Measurements from ENCODE around the gene COL6A3.

Gene COL6A3

DNA sequence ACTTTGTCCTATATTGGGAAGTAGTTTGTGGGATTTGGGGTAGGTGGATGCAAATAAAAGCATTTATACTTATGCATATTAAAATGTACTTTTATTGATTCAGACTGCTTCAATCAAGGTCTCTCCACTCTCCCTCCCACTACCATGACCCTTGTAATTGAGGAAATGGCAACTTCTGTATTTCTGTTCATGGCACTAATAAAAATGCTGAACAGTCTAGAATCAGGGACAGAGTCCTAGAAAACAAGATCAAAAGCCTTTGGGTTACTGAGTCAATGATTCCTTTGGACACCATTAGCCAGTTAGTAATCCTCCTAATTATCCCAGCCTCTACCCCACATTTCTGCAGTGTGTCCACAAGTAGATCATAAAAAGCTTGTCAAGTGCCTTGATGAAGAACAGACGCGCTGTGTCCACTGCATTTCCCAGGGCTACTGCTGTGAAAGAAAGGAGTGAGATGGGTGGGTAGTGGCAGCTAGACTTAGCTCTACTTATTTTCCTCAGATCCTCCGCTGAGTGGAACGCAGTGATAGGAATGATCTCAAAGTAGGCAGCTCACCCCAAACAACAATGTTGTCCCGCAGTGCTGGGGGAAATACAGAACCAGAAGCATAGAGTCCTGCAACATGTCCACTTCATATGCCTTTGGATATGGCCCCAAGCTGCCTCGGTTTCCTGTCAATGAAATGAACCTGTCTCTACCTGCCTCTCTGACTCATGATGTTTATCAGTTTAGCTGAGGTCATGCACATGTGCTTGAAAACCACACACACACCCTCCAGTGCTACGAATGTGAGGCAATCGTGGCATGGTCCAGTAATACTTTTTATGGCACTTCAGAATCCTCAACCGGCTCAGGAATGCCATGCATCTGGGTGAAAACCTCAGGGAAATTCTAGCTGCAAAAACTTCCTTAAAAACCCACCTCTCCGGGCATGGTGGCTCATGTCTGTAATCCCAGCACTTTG lies 115.5 kb downstream of the COL6A3 start:
- Histone ChIP-seq H3K27ac (ENCODE audit: low read depth, low read length) (no peak overlapping the region), H3K36me3 (ENCODE audit: control insufficient read depth, low read length) (no peaks in the 10 kb centered on the region), H3K4me3 (ENCODE audit: low read length) (no peak overlapping the region), H3K79me2 (ENCODE audit: control insufficient read depth, low read length) (no peaks in the 10 kb centered on the region), H3F3A (ENCODE audit: control insufficient read depth, insufficient read depth) (no peaks in the 10 kb centered on the region), H3K4me2 (ENCODE audit: low read length) (no peak overlapping the region), H3K27me3 (ENCODE audit: control insufficient read depth, low read length) (peaks cover 2% of the 10 kb centered on the region), H3K9me3 (ENCODE audit: control insufficient read depth, insufficient read depth, low read length) (no peaks in the 10 kb centered on the region), H3K4me1 (ENCODE audit: control insufficient read depth, low read length) (no peaks in the 10 kb centered on the region), H4K20me1 (ENCODE audit: control insufficient read depth, insufficient read depth, low read depth, low read length) (no peaks in the 10 kb centered on the region), H3K9me2 (replicated peaks; ENCODE audit: control insufficient read depth, low read length) (no peaks in the 10 kb centered on the region)
- TF ChIP-seq, protein P1, sequence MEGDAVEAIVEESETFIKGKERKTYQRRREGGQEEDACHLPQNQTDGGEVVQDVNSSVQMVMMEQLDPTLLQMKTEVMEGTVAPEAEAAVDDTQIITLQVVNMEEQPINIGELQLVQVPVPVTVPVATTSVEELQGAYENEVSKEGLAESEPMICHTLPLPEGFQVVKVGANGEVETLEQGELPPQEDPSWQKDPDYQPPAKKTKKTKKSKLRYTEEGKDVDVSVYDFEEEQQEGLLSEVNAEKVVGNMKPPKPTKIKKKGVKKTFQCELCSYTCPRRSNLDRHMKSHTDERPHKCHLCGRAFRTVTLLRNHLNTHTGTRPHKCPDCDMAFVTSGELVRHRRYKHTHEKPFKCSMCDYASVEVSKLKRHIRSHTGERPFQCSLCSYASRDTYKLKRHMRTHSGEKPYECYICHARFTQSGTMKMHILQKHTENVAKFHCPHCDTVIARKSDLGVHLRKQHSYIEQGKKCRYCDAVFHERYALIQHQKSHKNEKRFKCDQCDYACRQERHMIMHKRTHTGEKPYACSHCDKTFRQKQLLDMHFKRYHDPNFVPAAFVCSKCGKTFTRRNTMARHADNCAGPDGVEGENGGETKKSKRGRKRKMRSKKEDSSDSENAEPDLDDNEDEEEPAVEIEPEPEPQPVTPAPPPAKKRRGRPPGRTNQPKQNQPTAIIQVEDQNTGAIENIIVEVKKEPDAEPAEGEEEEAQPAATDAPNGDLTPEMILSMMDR (IDR thresholded peaks at IDR 0.05; ENCODE audit: low read depth, low read length, poor library complexity, severe bottlenecking): no peak

DNA sequence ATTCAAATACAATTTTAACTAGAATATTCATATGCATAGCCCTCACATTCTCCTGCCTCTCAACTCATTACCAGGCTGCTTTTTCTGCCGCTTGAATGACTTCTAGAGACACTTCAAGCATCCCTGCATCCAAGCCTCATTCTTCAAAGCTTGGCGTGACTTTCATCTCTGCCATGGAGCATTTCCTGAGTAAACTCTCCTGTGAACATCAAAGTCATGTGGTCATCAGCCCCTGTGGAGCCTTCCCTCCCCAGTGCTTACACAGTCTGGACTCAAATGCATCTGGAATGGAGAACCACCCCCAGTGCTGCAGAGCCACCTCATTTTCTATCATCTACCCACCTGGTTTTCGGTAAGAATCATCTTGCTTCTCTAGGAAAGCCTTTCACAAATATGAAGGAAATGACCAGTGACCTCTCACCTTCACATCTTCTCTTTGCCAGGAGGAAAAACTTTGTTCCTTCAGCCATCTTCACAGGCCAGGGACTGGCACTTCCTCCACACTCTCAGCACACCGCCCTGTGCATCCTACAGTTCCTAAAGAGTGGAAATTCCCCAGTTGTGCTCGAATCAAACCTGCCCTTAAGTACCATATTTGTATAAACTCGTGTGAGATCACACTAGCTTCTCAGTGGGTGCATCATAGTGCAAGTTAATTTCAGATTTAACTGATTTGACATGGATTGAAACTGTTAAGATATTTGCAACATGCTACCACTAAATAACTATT lies 116.4 kb downstream of the COL6A3 start:
- no peaks in the 10 kb centered on the region for H3K36me3 ChIP-seq (ENCODE audit: control insufficient read depth, low read length)
- H3K79me2 ChIP-seq (ENCODE audit: control insufficient read depth, low read length): no peaks in the 10 kb centered on the region
- H3K27ac ChIP-seq (ENCODE audit: low read depth, low read length): no peak overlapping the region
- H3K9me3 ChIP-seq (ENCODE audit: control insufficient read depth, insufficient read depth, low read length): no peaks in the 10 kb centered on the region
- H3K4me3 ChIP-seq (ENCODE audit: low read length): no peak overlapping the region
- no peaks in the 10 kb centered on the region for H3F3A ChIP-seq (ENCODE audit: control insufficient read depth, insufficient read depth)
- peaks cover 6% of the 10 kb centered on the region for H3K27me3 ChIP-seq (ENCODE audit: control insufficient read depth, low read length)
- no peaks in the 10 kb centered on the region for H3K9me2 ChIP-seq (replicated peaks; ENCODE audit: control insufficient read depth, low read length)
- TF ChIP-seq, protein P1 (IDR thresholded peaks at IDR 0.05; ENCODE audit: low read depth, low read length, poor library complexity, severe bottlenecking): no peak
- H4K20me1 ChIP-seq (ENCODE audit: control insufficient read depth, insufficient read depth, low read depth, low read length): no peaks in the 10 kb centered on the region
- no peaks in the 10 kb centered on the region for H3K4me1 ChIP-seq (ENCODE audit: control insufficient read depth, low read length)
- H3K4me2 ChIP-seq (ENCODE audit: low read length): no peak overlapping the region

DNA sequence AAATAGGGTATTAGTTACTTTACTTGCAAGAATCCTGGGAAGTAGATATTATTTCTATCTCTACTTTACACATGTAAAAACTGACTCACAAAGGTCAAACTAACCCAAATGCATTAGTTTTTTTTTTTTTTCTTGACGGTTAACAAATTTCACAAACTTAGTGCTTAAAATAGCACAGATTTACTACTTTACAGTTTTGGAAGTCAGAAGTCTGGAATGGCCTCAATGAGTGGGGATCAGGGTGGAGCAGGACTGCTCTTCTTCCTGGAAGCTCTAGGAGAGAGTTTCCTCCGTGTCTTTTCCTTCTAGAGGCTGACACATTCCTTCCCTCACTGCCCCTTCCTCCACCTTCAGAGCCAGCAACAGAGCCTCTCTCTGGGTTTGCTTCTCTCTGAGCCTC lies 117.2 kb downstream of the COL6A3 start:
- Histone ChIP-seq H3K36me3 (ENCODE audit: control insufficient read depth, low read length) (no peaks in the 10 kb centered on the region), H3K79me2 (ENCODE audit: control insufficient read depth, low read length) (no peaks in the 10 kb centered on the region), H3K4me1 (ENCODE audit: control insufficient read depth, low read length) (no peaks in the 10 kb centered on the region), H3K9me3 (ENCODE audit: control insufficient read depth, insufficient read depth, low read length) (no peaks in the 10 kb centered on the region), H3K27ac (ENCODE audit: low read depth, low read length) (no peak overlapping the region), H3K4me2 (ENCODE audit: low read length) (no peak overlapping the region), H3K9me2 (replicated peaks; ENCODE audit: control insufficient read depth, low read length) (no peaks in the 10 kb centered on the region), H3K4me3 (ENCODE audit: low read length) (no peak overlapping the region), H4K20me1 (ENCODE audit: control insufficient read depth, insufficient read depth, low read depth, low read length) (no peaks in the 10 kb centered on the region), H3K27me3 (ENCODE audit: control insufficient read depth, low read length) (peaks cover 12% of the 10 kb centered on the region), H3F3A (ENCODE audit: control insufficient read depth, insufficient read depth) (no peaks in the 10 kb centered on the region)
- no peak for TF ChIP-seq EZH2phosphoT487 (IDR thresholded peaks at IDR 0.05; ENCODE audit: borderline replicate concordance, low read length)

Data from DOHH2 (cell line).